Activated CD8-positive, alpha-beta memory T cell treated with anti-CD3 and anti-CD28 coated beads for 4 hours (primary cell): ENCODE measurements around the gene ARMC9.

Experiments
- DNase-seq, 2 donors: peaks; one replicate each; pipeline ENCODE4 v3.0.0-alpha.2; 2020; ENCODE audit warnings: low read depth in 2 of 2

Gene ARMC9

DNA sequence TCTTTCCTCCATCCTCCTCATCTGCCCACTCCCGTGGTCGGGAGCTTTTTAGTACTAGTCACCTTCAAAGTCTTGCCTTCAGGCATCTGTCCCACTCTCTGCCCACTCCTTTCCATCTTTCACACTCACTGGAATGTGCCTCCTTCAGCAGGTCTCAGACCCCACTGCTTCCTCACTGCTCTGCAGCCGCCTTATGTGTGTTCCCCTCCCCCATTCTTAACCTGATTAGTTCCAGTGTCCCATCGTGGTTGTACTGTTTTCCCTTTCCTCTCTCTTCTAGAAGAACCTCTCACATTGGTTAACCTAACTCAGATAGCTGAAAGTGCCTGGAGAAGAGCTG is 3.0 kb downstream of the ARMC9 start:
- DNase-seq, result no peak

GRCh38 chr2:231203087-231203486 is 4.7 kb downstream of the ARMC9 start:
- DNase-seq, result no peak

GRCh38 chr2:231204146-231204545 is 5.7 kb downstream of the ARMC9 start:
- DNase-seq, result no peak

- DNase-seq, result no peak
Measured at GRCh38 chr2:231204581-231204980, 6.2 kb downstream of the ARMC9 start.

DNA sequence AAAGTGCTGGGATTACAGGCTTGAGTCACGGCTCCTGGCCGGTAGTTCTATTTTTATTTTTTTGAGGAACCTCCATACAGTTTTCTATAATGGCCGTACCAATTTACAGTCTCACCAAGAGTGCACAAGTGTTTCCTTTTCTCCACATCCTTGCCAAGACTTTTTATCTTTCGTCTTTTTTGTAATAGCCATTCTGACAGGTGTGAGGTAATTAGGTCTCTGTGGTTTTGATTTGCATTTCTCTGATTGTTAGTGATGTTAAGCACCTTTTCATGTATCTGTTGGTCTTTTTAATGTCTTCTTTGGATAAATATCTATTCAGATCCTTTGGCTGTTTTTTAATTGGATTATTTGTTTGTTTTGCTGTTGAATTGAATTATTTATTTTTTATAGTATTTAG is 9.3 kb downstream of the ARMC9 start:
- no peak for DNase-seq

- no peak for DNase-seq
Measured at GRCh38 chr2:231210782-231211181, 12.4 kb downstream of the ARMC9 start.

DNA sequence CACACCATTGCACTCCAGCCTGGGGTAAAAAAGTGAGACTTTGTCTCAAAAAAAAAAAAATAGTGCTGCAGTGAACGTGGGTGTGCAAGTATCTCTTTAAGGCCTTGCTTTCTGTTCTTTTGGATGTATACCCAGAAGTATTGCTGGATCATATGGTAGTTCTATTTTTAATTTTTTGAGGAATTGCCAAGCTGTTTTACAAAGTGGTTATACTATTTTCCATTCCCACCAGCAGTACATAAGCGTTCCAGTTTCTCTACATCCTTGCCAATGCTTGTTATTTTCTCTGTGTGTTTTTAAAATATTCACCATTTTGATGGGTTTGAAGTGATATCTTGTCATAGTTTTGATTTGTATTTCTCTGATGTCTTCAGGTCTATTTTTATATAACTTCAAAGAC is 13.1 kb downstream of the ARMC9 start:
- DNase-seq, result no peak

DNA sequence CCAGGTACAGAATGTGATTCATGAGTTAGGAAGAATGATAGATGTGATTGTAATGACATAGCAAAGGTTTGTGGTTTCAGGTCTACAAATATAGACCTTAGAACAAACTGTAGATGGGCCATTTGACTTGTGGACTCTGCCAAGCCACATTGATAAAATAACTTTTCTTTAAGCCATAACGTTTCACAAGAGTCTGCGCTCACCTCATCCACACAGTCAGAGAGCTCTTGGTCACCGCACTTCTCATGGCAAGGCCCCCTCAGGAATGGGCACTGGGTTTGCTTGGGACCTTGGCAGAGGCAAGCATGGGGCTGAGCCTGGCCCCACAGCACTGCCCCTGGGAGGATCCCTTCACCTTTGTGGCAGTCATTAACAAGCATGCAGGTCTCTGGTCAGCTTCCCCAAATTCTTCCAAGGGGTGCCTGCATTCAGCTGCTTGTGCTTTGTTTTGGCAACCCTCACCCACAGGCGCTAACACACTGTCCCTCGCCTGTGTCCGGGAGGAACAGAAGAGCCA is 14.0 kb downstream of the ARMC9 start:
- no peak for DNase-seq

DNA sequence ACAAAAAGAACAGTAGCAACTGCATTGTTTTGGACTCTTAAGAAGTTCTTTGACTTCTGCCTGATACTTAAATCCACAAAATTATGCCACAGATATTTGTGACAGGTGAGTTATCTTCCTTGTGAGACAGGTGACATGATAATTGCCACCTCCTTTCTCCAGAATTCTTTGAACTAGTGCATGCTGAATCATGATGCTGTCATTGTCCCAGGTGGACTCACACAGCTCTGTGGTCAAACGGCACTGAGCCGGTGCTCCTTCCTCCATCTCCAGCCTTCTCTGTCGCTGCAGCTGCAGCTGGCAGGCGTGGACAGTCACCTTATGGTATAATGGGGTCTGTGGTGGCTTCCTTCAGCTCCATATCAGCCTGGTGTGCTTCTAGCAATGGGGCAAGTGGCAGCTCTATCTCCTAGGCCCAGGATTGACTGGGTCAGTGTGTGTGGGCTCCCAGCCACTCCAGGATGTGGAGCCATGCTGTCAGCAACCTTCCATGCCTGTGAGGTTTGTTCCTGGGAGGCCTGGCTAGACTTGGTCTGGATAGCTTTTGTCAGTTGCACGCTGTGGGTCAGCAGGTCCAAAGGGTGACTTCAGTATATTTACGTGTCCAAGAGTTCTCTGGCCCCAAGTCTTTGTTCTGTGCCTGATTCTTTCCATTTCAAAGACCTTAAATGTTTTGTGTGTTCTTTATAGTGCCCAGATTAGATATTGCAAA is 15.7 kb downstream of the ARMC9 start:
- DNase-seq, result no peak

DNA sequence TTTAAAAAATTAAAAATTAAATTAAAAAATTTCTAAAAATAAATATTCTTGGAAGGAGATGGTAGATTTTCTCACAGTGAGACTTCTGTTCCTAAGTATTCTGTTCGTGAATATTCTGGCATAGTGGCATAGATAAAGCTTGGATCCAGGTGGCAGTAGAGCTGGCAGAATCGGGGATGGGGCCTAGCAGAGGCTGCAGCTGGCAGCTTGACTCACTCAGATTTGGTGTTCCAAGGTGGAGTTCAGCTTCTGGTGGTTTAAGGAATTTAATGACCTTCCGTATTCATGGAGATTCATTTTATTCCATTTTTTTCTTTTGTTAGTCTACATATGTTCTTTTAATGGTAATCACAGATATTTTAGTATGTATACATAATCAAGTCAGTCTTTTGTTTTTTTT is 19.9 kb downstream of the ARMC9 start:
- DNase-seq, result no peak

DNA sequence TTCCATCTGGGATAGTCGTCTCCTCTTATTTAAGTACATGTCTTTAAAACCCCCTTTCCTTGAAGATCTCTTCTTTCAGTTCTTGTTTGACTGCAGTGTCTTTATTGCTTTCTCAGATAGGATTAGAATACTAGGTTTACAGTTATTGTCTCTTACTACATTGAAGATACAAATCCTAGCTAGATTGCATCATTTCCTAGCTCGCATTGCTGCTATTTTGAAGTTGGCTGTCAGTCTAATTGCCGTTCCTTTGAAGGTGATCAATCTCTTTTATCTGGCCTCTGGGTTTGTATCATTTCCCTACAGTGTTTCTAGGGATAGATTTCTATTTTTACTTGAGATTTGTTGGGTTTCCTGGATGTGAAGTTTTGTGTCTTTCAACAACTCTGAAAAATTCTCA is 20.9 kb downstream of the ARMC9 start:
- DNase-seq, result no peak

DNA sequence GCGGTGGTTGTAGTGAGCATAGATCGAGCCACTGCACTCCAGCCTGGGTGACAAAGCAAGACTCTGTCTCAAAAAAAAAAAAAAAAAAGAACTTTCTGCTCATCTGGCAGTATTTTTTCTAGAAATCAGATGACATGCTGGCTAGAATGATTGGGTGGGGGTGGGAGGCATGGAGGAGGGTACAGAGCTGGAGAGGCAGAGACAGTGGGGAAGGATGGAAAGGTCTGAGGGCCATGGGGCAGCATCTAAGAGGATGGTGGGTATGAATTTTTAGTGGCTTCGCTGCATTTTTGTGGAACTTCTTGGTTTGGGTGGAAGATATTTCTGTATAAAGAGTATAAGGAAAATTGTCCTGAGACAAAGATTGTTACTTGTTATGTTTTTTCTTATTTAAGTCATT is 23.3 kb downstream of the ARMC9 start:
- DNase-seq, result no peak

GRCh38 chr2:231222318-231223000 is 24.0 kb downstream of the ARMC9 start:
- no peak for DNase-seq

DNA sequence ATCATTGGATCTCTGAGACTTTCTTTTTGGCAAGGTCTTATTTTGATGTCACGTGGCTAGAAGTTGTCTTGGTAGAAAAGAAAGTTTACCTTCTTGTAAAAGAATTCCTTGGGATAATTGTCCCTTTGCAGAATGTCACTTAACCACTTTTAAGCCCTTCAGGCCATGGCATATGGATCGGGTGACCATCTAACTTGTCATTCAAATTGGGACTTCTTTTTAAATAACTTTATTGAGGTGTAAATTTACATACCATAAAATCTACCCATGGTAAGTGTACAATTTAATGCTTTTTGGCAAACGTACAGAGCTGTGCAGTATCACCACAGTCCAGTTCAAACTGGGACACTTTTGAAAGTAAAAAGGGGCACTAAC is 24.6 kb downstream of the ARMC9 start:
- DNase-seq, result no peak

GRCh38 chr2:231223458-231223976 is 25.1 kb downstream of the ARMC9 start:
- no peak for DNase-seq

GRCh38 chr2:231227310-231228162 is 29.1 kb downstream of the ARMC9 start:
- DNase-seq, result peak in 1 of 2 donors; percentile 16

GRCh38 chr2:231228223-231228622 is 29.8 kb downstream of the ARMC9 start:
- no peak for DNase-seq

- DNase-seq, result no peak
Measured at GRCh38 chr2:231228974-231229529, 30.6 kb downstream of the ARMC9 start.

- no peak for DNase-seq
Measured at GRCh38 chr2:231235217-231235616, 36.8 kb downstream of the ARMC9 start.

GRCh38 chr2:231238689-231239088 is 40.3 kb downstream of the ARMC9 start:
- no peak for DNase-seq

GRCh38 chr2:231239751-231240150 is 41.3 kb downstream of the ARMC9 start:
- no peak for DNase-seq
